PC-3 (cell line): Measurements from ENCODE around the gene ASTN2.

ENCODE experiments used
- EZH2 ChIP-seq: fragments of 300-600 bp; sonication (generic); IDR thresholded peaks from one replicate; pipeline ENCODE4 v1.6.1; 2017; ENCODE audit warnings: antibody characterized with exemption, mild to moderate bottlenecking, low read length; ENCODE audit not compliant: unreplicated experiment
- TF ChIP-seq, protein P1 (sequence below): fragments of 300-600 bp; sonication (generic); conservative IDR thresholded peaks from 2 replicates; pipeline ENCODE4 v1.5.1; 2017; ENCODE audit warnings: antibody characterized with exemption, low read depth, mild to moderate bottlenecking, low read length

DNA sequence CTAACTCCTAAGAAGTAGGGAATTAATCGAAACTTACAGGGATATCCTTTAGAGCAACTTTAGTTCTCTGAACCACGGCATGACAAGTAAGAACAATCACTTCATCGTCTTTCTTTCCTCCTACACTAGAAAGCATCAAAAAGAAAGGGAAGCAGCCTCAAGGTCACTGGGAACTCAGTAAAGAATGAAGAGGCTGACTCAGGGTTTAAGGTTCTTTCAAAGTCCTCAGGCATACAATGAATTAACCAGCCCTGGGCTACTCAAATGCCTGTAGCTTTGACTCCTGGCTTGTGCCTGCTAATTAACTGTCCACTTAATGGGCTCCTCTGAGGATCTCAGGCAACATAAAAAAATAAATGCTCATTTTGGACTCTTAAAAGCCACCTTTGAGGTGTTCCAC lies 625.8 kb downstream of the ASTN2 start:
- TF ChIP-seq EZH2 = no peak
- TF ChIP-seq, protein P1, sequence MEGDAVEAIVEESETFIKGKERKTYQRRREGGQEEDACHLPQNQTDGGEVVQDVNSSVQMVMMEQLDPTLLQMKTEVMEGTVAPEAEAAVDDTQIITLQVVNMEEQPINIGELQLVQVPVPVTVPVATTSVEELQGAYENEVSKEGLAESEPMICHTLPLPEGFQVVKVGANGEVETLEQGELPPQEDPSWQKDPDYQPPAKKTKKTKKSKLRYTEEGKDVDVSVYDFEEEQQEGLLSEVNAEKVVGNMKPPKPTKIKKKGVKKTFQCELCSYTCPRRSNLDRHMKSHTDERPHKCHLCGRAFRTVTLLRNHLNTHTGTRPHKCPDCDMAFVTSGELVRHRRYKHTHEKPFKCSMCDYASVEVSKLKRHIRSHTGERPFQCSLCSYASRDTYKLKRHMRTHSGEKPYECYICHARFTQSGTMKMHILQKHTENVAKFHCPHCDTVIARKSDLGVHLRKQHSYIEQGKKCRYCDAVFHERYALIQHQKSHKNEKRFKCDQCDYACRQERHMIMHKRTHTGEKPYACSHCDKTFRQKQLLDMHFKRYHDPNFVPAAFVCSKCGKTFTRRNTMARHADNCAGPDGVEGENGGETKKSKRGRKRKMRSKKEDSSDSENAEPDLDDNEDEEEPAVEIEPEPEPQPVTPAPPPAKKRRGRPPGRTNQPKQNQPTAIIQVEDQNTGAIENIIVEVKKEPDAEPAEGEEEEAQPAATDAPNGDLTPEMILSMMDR = no peak
